Neural cell (in vitro differentiated cells): ENCODE measurements around the gene BCAP31.

Experiments
- EP300 ChIP-seq: fragments of 450-650 bp; conservative IDR thresholded peaks from 2 replicates; pipeline ENCODE4 v1.6.1; 2014; ENCODE audit warnings: antibody characterized with exemption, mild to moderate bottlenecking, moderate library complexity; ENCODE audit not compliant: poor library complexity, severe bottlenecking
- EZH2 ChIP-seq: fragments of 200-600, 300-800 bp; shearing (Covaris generic), sonication (generic); IDR thresholded peaks from 2 replicates; pipeline ENCODE4 v1.6.1; 2014; ENCODE audit warnings: antibody characterized with exemption, low read length, borderline replicate concordance, mild to moderate bottlenecking; ENCODE audit not compliant: insufficient read depth, poor library complexity, severe bottlenecking
- MXI1 ChIP-seq: fragments of 450-650 bp; conservative IDR thresholded peaks from 2 replicates; pipeline ENCODE4 v1.6.1; 2014; ENCODE audit warnings: antibody characterized with exemption, mild to moderate bottlenecking; ENCODE audit not compliant: poor library complexity, severe bottlenecking
- POLR2AphosphoS5 ChIP-seq: IDR thresholded peaks from 2 replicates; pipeline ENCODE4 v1.6.1; 2012
- RAD21 ChIP-seq: fragments of 450-650 bp; conservative IDR thresholded peaks from 2 replicates; pipeline ENCODE4 v1.6.1; 2014; ENCODE audit warnings: antibody characterized with exemption, mild to moderate bottlenecking, moderate library complexity
- TAF1 ChIP-seq: IDR thresholded peaks from 2 replicates; pipeline ENCODE4 v1.6.1; 2012; ENCODE audit warnings: low read depth
- TF ChIP-seq, protein P1 (sequence below): fragments of 450-650 bp; IDR thresholded peaks from 2 replicates; pipeline ENCODE4 v1.5.1; 2014; ENCODE audit warnings: antibody characterized with exemption, mild to moderate bottlenecking, moderate library complexity; ENCODE audit not compliant: poor library complexity, severe bottlenecking
- TF ChIP-seq, protein P2 (sequence below): IDR thresholded peaks from 2 replicates; pipeline ENCODE4 v1.6.1; 2012; ENCODE audit warnings: borderline replicate concordance

DNA sequence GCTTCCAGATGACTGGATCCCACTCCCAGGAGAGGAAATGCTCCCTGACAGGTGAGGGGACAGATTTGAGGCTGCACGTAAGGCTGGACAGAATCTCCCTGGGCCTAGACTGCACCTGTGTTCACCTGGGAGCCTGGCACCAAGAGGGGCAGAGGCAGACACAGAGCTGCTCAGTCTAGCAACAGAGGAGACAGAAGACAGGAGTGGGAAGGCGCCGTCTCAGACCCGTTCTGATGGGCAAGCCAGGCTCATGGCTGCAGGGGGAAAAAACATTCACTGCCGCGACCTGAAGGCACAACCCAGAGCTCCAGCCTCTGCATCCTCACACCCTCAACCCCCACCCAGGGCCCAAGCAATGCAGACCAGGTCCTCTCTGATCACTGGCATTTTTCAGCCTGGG is 16.8 kb downstream of the BCAP31 start:
- TF ChIP-seq, protein P1, sequence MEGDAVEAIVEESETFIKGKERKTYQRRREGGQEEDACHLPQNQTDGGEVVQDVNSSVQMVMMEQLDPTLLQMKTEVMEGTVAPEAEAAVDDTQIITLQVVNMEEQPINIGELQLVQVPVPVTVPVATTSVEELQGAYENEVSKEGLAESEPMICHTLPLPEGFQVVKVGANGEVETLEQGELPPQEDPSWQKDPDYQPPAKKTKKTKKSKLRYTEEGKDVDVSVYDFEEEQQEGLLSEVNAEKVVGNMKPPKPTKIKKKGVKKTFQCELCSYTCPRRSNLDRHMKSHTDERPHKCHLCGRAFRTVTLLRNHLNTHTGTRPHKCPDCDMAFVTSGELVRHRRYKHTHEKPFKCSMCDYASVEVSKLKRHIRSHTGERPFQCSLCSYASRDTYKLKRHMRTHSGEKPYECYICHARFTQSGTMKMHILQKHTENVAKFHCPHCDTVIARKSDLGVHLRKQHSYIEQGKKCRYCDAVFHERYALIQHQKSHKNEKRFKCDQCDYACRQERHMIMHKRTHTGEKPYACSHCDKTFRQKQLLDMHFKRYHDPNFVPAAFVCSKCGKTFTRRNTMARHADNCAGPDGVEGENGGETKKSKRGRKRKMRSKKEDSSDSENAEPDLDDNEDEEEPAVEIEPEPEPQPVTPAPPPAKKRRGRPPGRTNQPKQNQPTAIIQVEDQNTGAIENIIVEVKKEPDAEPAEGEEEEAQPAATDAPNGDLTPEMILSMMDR, result no peak
- no peak for TF ChIP-seq POLR2AphosphoS5
- TF ChIP-seq EZH2, result no peak
- TF ChIP-seq TAF1, result no peak
- no peak for TF ChIP-seq RAD21
- TF ChIP-seq, protein P2, sequence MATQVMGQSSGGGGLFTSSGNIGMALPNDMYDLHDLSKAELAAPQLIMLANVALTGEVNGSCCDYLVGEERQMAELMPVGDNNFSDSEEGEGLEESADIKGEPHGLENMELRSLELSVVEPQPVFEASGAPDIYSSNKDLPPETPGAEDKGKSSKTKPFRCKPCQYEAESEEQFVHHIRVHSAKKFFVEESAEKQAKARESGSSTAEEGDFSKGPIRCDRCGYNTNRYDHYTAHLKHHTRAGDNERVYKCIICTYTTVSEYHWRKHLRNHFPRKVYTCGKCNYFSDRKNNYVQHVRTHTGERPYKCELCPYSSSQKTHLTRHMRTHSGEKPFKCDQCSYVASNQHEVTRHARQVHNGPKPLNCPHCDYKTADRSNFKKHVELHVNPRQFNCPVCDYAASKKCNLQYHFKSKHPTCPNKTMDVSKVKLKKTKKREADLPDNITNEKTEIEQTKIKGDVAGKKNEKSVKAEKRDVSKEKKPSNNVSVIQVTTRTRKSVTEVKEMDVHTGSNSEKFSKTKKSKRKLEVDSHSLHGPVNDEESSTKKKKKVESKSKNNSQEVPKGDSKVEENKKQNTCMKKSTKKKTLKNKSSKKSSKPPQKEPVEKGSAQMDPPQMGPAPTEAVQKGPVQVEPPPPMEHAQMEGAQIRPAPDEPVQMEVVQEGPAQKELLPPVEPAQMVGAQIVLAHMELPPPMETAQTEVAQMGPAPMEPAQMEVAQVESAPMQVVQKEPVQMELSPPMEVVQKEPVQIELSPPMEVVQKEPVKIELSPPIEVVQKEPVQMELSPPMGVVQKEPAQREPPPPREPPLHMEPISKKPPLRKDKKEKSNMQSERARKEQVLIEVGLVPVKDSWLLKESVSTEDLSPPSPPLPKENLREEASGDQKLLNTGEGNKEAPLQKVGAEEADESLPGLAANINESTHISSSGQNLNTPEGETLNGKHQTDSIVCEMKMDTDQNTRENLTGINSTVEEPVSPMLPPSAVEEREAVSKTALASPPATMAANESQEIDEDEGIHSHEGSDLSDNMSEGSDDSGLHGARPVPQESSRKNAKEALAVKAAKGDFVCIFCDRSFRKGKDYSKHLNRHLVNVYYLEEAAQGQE, result no peak
- TF ChIP-seq EP300, result no peak
- TF ChIP-seq MXI1, result no peak
